CD4-positive, CD25-positive, alpha-beta regulatory T cell (primary cell): ENCODE results near the gene NOS2. TPM values are rescaled to one million over a fixed set of nuclear protein-coding genes. Genes with fewer than 3 reads are reported as not detected.
A peak's percentile ranks its signal among the peaks of the same experiment; 100 is the strongest.

Source experiments
- ATAC-seq, 2 donors: fragments of 150-1000 bp; cut with Tn5 transposase; one replicate each; pipeline ENCODE4 v1.10.0; 2021; ENCODE audit warnings: low read depth in 2 of 2, moderate number of reproducible peaks in 2 of 2, moderate library complexity in 1 of 2
- DNase-seq, 3 donors: peaks; one replicate each; pipeline versions ENCODE4 v3.0.0 to v3.0.0-alpha.2; 2012 to 2022; ENCODE audit warnings: mixed read lengths in 1 of 3
- H3K27ac ChIP-seq: one replicate; pipeline ENCODE4 v1.7.0; 2013; ENCODE audit warnings: mild to moderate bottlenecking, low read length; ENCODE audit not compliant: insufficient read depth, poor library complexity, severe bottlenecking
- H3K27me3 ChIP-seq: one replicate; pipeline ENCODE4 v1.7.0; 2013; ENCODE audit warnings: low read length; ENCODE audit not compliant: control insufficient read depth, insufficient read depth
- H3K36me3 ChIP-seq: one replicate; pipeline ENCODE4 v1.7.0; 2013; ENCODE audit warnings: mild to moderate bottlenecking, low read length, moderate library complexity; ENCODE audit not compliant: control insufficient read depth, insufficient read depth
- H3K4me1 ChIP-seq: 2 replicates; pipeline ENCODE4 v1.7.0; 2013; ENCODE audit warnings: mild to moderate bottlenecking, low read length; ENCODE audit not compliant: insufficient read depth, control insufficient read depth, poor library complexity, severe bottlenecking
- H3K4me3 ChIP-seq: one replicate; pipeline ENCODE4 v1.7.0; 2013; ENCODE audit warnings: low read depth, mild to moderate bottlenecking, low read length, moderate library complexity
- H3K9me3 ChIP-seq, 2 experiments: 1 replicate in 1 of 2; 2 replicates in 1 of 2; pipeline ENCODE4 v1.7.0; 2013; ENCODE audit warnings: low read length in 2 of 2, mild to moderate bottlenecking in 1 of 2, moderate library complexity in 1 of 2; ENCODE audit not compliant: control insufficient read depth in 2 of 2
- H3K27ac Mint-ChIP-seq, 3 donors: one replicate each; pipeline ENCODE4 v1.8.0; 2020 to 2022; ENCODE audit warnings: mild to moderate bottlenecking in 3 of 3, mixed read lengths in 3 of 3, moderate library complexity in 2 of 3
- H3K27me3 Mint-ChIP-seq: one replicate; pipeline ENCODE4 v1.8.0; 2022; ENCODE audit warnings: mild to moderate bottlenecking, mixed read lengths
- H3K36me3 Mint-ChIP-seq: one replicate; pipeline ENCODE4 v1.8.0; 2020; ENCODE audit warnings: mixed read lengths
- H3K4me1 Mint-ChIP-seq, 4 donors: one replicate each; pipeline ENCODE4 v1.8.0; 2020 to 2022; ENCODE audit warnings: mixed read lengths in 4 of 4, mild to moderate bottlenecking in 1 of 4
- H3K4me3 Mint-ChIP-seq, 4 donors: one replicate each; pipeline ENCODE4 v1.8.0; 2020 to 2022; ENCODE audit warnings: mild to moderate bottlenecking in 4 of 4, mixed read lengths in 4 of 4, moderate library complexity in 3 of 4
- H3K9me3 Mint-ChIP-seq, 7 donors: one replicate each; pipeline ENCODE4 v1.8.0; 2020 to 2022; ENCODE audit warnings: mixed read lengths in 7 of 7, mild to moderate bottlenecking in 3 of 7, moderate library complexity in 2 of 7
- polyA plus RNA-seq, 4 donors: library from polyadenylated mRNA; unstranded; fragments of 300-500 nt; fragmentation: Illumina TruSeq; gene quantifications; one replicate each; pipeline ENCODE4 v1.2.3, GENCODE V29; 2021
- total RNA-seq: library from RNA; stranded (reverse); gene quantifications from one replicate; pipeline ENCODE4 v1.2.3, GENCODE V29; 2022

The NOS2 gene
- total and polyA plus RNA-seq, 5 donors from 2014 or later, result 0.15 TPM; not detected in 4

DNA sequence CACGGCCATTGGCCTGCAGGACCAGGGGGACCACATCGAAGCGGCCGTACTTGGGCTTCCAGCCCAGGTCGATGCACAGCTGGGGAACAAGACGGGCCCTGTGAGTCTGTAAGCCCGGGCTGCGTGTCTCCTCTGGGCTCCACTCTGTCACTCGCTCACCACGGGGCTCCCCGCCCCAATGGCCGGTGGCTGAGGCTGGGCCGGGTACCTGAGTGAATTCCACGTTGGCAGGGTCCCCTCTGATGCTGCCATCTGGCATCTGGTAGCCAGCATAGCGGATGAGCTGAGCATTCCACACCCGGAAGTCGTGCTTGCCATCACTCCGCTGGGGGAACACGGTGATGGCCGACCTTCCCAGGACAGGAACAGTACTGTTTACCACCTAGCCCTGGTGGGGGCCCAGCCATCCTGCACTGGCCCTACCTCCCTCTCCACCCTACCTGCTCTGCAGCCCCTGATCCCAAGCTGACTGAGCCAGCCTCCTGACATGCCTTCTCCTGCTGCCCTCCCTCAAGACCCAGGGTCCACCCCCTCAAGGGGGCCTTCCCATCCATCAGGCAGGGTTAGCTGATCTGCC, 19.4 kb downstream of the NOS2 start:
- Histone ChIP-seq H3K36me3 (no peaks in the 10 kb centered on the region), H3K9me3 (no peaks in the 10 kb centered on the region), H3K27ac (no peak overlapping the region), H3K4me1 (no peaks in the 10 kb centered on the region), H3K27me3 (no peaks in the 10 kb centered on the region), H3K4me3 (no peak overlapping the region)
- Mint-ChIP-seq H3K4me1 (no peaks in the 10 kb centered on the region), H3K4me3 (no peak overlapping the region), H3K36me3 (no peaks in the 10 kb centered on the region), H3K27ac (no peak overlapping the region), H3K9me3 (no peaks in the 10 kb centered on the region), H3K27me3 (peaks cover 14% of the 10 kb centered on the region)
- ATAC-seq (no peak), DNase-seq (no peak)

DNA sequence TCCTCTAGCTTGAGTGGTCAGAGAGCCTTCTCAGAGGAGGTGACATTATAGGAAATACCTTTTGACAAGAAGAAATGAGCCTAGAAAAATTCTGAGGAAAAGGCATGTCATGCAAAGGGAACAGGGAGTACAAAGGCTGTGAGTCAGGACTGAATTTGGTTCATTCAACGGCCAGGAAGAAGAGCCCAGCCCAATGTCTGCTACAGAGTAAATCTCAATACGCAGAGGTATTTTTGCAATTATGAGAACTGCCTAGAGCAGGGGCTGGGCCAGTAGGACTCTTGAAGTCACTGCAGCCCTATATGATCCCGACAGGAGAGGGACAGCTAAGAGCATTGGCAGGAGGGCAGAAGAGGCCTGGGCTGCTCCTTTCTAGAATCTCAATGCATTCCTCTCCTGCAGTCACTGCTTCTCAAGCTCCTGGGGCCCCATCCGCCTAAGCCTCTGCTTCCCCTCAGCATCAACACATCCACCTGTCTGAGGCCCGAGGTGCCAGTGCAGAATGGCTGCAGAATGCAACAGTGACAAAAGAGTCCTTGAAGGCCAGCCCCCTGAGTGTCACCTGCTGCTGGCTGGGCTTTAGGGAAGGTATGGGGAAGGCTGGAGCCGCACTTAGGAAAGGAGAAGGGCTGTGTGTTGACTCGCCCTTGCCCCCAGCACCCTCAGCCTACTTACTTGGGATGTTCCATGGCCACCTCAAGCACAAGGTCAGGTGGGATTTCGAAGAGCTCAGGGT, 20.1 kb downstream of the NOS2 start:
- ATAC-seq, result no peak
- no peak for DNase-seq
- Mint-ChIP-seq H3K4me1 (no peaks in the 10 kb centered on the region), H3K36me3 (no peaks in the 10 kb centered on the region), H3K27me3 (peaks cover 14% of the 10 kb centered on the region), H3K9me3 (no peaks in the 10 kb centered on the region), H3K4me3 (no peak overlapping the region), H3K27ac (no peak overlapping the region)
- Histone ChIP-seq H3K4me1 (no peaks in the 10 kb centered on the region), H3K27ac (no peak overlapping the region), H3K36me3 (no peaks in the 10 kb centered on the region), H3K4me3 (no peak overlapping the region), H3K9me3 (no peaks in the 10 kb centered on the region), H3K27me3 (no peaks in the 10 kb centered on the region)

GRCh38 chr17:27778183-27778582, 22.1 kb downstream of the NOS2 start:
- H3K4me3 ChIP-seq, result no peak overlapping the region
- Mint-ChIP-seq H3K27me3 (no peaks in the 10 kb centered on the region), H3K9me3 (no peaks in the 10 kb centered on the region), H3K4me3 (no peak overlapping the region), H3K36me3 (no peaks in the 10 kb centered on the region), H3K27ac (no peak overlapping the region), H3K4me1 (no peaks in the 10 kb centered on the region)
- ATAC-seq, result no peak
- no peaks in the 10 kb centered on the region for H3K9me3 ChIP-seq
- H3K27me3 ChIP-seq, result no peaks in the 10 kb centered on the region
- DNase-seq, result no peak
- no peaks in the 10 kb centered on the region for H3K36me3 ChIP-seq
- no peaks in the 10 kb centered on the region for H3K4me1 ChIP-seq
- no peak overlapping the region for H3K27ac ChIP-seq

DNA sequence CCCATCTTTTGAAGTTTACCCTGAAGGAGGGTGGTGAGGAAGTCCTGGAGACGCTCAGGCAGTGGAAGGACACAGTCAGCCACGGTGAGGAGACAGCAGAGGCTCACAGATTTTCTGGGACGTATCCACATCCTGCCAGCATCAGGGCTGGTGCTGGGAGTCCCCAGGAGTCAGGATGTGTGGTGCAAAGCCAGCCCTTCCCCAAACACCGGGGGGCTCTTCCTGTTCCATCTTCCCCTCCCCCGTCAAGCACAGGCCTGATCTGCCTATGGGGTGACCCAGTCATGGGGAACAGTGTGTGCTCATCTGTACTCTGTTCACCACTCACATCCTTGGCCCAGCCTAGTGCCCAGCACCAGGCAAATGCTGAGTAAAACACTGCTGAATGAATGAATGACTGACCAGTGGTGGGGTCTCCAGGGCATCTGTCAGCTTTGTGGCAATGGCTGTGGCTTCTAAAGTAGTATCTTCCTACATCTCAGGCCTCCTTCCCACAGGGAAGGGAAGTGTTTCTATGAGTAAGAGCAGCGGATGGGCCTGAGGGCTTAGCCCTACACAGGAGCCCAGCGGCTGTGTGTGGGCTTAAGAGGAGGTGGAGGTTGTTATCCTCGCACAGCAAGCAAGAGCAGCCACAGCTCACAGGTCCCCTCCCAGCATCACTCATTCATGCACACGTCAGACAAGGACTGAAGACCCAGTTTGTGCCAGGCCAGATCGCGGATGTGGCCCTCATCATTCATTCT, 23.3 kb downstream of the NOS2 start:
- H3K4me1 ChIP-seq, result no peaks in the 10 kb centered on the region
- H3K36me3 ChIP-seq, result no peaks in the 10 kb centered on the region
- H3K27ac ChIP-seq, result no peak overlapping the region
- H3K4me3 ChIP-seq, result no peak overlapping the region
- Mint-ChIP-seq H3K4me1 (no peaks in the 10 kb centered on the region), H3K27ac (no peak overlapping the region), H3K36me3 (no peaks in the 10 kb centered on the region), H3K27me3 (peaks cover 4% of the 10 kb centered on the region), H3K9me3 (no peaks in the 10 kb centered on the region), H3K4me3 (no peak overlapping the region)
- H3K9me3 ChIP-seq, result no peaks in the 10 kb centered on the region
- ATAC-seq (no peak), DNase-seq (no peak)
- H3K27me3 ChIP-seq, result no peaks in the 10 kb centered on the region

DNA sequence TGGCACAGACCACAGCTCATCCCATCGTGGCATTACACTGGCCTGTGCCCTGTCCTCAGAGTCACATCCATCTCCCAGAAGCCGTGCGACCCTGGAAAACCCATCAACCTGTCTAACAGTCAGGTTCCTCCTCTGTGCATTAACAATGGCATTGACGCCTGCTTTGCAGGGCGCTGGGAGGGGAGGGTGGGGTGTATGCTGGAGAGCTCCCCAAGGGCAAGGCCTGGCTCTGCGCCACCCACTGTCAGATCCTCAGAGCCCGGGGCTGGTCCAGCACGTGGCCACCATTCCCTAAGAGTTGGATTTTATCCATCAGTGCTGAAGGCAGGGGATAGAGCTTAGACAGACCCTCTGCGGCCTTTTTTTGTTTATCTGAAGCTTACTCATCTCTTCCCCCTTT, 28.7 kb downstream of the NOS2 start:
- Histone ChIP-seq H3K27me3 (no peaks in the 10 kb centered on the region), H3K4me1 (no peaks in the 10 kb centered on the region), H3K27ac (no peak overlapping the region), H3K9me3 (no peaks in the 10 kb centered on the region), H3K36me3 (no peaks in the 10 kb centered on the region), H3K4me3 (no peak overlapping the region)
- no peaks in the 10 kb centered on the region for H3K9me3 Mint-ChIP-seq
- no peak overlapping the region for H3K4me3 Mint-ChIP-seq
- DNase-seq (no peak), ATAC-seq (no peak)
- no peaks in the 10 kb centered on the region for H3K36me3 Mint-ChIP-seq
- no peak overlapping the region for H3K27ac Mint-ChIP-seq
- H3K4me1 Mint-ChIP-seq, result no peaks in the 10 kb centered on the region
- H3K27me3 Mint-ChIP-seq, result peaks cover 8% of the 10 kb centered on the region

GRCh38 chr17:27770877-27771276, 29.5 kb downstream of the NOS2 start:
- ATAC-seq (no peak), DNase-seq (no peak)
- H3K9me3 Mint-ChIP-seq, result no peaks in the 10 kb centered on the region
- H3K27ac ChIP-seq, result no peak overlapping the region
- no peaks in the 10 kb centered on the region for H3K36me3 ChIP-seq
- H3K27ac Mint-ChIP-seq, result peak overlapping the region in 1 of 3 donors; percentile 71
- no peaks in the 10 kb centered on the region for H3K4me1 ChIP-seq
- no peaks in the 10 kb centered on the region for H3K4me1 Mint-ChIP-seq
- no peak overlapping the region for H3K4me3 ChIP-seq
- H3K36me3 Mint-ChIP-seq, result no peaks in the 10 kb centered on the region
- H3K27me3 Mint-ChIP-seq, result peaks cover 8% of the 10 kb centered on the region
- no peak overlapping the region for H3K4me3 Mint-ChIP-seq
- no peaks in the 10 kb centered on the region for H3K9me3 ChIP-seq
- no peaks in the 10 kb centered on the region for H3K27me3 ChIP-seq

GRCh38 chr17:27768858-27769410, 31.4 kb downstream of the NOS2 start:
- no peaks in the 10 kb centered on the region for H3K4me1 Mint-ChIP-seq
- no peaks in the 10 kb centered on the region for H3K36me3 Mint-ChIP-seq
- Histone ChIP-seq H3K4me1 (no peaks in the 10 kb centered on the region), H3K27me3 (no peaks in the 10 kb centered on the region), H3K4me3 (no peak overlapping the region), H3K27ac (no peak overlapping the region), H3K9me3 (no peaks in the 10 kb centered on the region), H3K36me3 (no peaks in the 10 kb centered on the region)
- no peaks in the 10 kb centered on the region for H3K9me3 Mint-ChIP-seq
- H3K4me3 Mint-ChIP-seq, result no peak overlapping the region
- peaks cover 8% of the 10 kb centered on the region for H3K27me3 Mint-ChIP-seq
- no peak for ATAC-seq
- no peak overlapping the region for H3K27ac Mint-ChIP-seq
- no peak for DNase-seq
